H7 (cell line): ENCODE results near the gene SP1. TPM values are rescaled to one million over a fixed set of nuclear protein-coding genes. Genes with fewer than 3 reads are reported as not detected.
A peak's percentile ranks its signal among the peaks of the same experiment; 100 is the strongest.
"Not testable (repeated sequence)": the region's sequence is repeated elsewhere in the genome, so short reads cannot be mapped to it uniquely, and the experiment has no call there.

Source experiments
- DNase-seq: peaks from one replicate; pipeline ENCODE4 v3.0.0; 2012
- H3K27me3 ChIP-seq: 2 replicates; pipeline ENCODE4 v1.6.0; 2011; ENCODE audit warnings: mild to moderate bottlenecking, low read length; ENCODE audit not compliant: control insufficient read depth, insufficient read depth
- H3K36me3 ChIP-seq: replicated peaks from 2 replicates; pipeline ENCODE4 v1.5.1; 2011; ENCODE audit warnings: low read length; ENCODE audit not compliant: control insufficient read depth, insufficient read depth
- H3K4me3 ChIP-seq: 2 replicates; pipeline ENCODE4 v1.5.1; 2011; ENCODE audit warnings: low read depth, mild to moderate bottlenecking, control low read depth, low read length, moderate library complexity; ENCODE audit not compliant: insufficient read depth
- total RNA-seq: library from RNA; depleted of rRNA; stranded (reverse); fragments of >200 nt; shearing (Covaris generic); gene quantifications from 2 replicates; pipeline ENCODE4 v1.2.3, GENCODE V29; 2014

Gene SP1
- total RNA-seq, 1 experiment from 2014 or later, result 46.7 TPM

GRCh38 chr12:53414756-53415417, 34.9 kb downstream of the SP1 start:
- H3K36me3 ChIP-seq, result peaks cover 13% of the 10 kb centered on the region
- no peak overlapping the region for H3K4me3 ChIP-seq
- no peaks in the 10 kb centered on the region for H3K27me3 ChIP-seq
- no peak for DNase-seq

- H3K36me3 ChIP-seq, result peaks cover 10% of the 10 kb centered on the region
- H3K27me3 ChIP-seq, H3K4me3 ChIP-seq, DNase-seq: not testable (repeated sequence)
Measured at GRCh38 chr12:53415752-53416389, 35.9 kb downstream of the SP1 start.

- not testable (repeated sequence) for H3K36me3 ChIP-seq, H3K4me3 ChIP-seq, DNase-seq, H3K27me3 ChIP-seq
Measured at GRCh38 chr12:53417291-53417816, 37.4 kb downstream of the SP1 start.

- DNase-seq, result no peak
- Histone ChIP-seq H3K4me3 (no peak overlapping the region), H3K27me3 (no peaks in the 10 kb centered on the region), H3K36me3 (no peaks in the 10 kb centered on the region)
Measured at GRCh38 chr12:53418221-53418620, 38.2 kb downstream of the SP1 start.

GRCh38 chr12:53419756-53420155, 39.8 kb downstream of the SP1 start:
- DNase-seq, result no peak
- Histone ChIP-seq H3K27me3 (no peaks in the 10 kb centered on the region), H3K4me3 (no peak overlapping the region), H3K36me3 (no peaks in the 10 kb centered on the region)

GRCh38 chr12:53422247-53422646, 42.3 kb downstream of the SP1 start:
- H3K27me3 ChIP-seq, H3K36me3 ChIP-seq, H3K4me3 ChIP-seq, DNase-seq: not testable (repeated sequence)

- DNase-seq, result peak; percentile 54
- Histone ChIP-seq H3K27me3 (no peaks in the 10 kb centered on the region), H3K36me3 (no peaks in the 10 kb centered on the region), H3K4me3 (no peak within 1 kb of the TSS)
Measured at GRCh38 chr12:53423597-53423996, 43.6 kb downstream of the SP1 start, which contains the start of gene AMHR2. TSS of gene AMHR2 (plus strand) at chr12:53423855. CDS start at chr12:53423935, 80 bp downstream.

GRCh38 chr12:53424626-53425514, 44.9 kb downstream of the SP1 start:
- no peaks in the 10 kb centered on the region for H3K27me3 ChIP-seq
- H3K36me3 ChIP-seq, result no peaks in the 10 kb centered on the region
- H3K4me3 ChIP-seq, result no peak overlapping the region
- DNase-seq, result no peak

- Histone ChIP-seq H3K36me3 (no peaks in the 10 kb centered on the region), H3K27me3 (no peaks in the 10 kb centered on the region), H3K4me3 (no peak overlapping the region)
- no peak for DNase-seq
Measured at GRCh38 chr12:53425515-53426150, 45.7 kb downstream of the SP1 start.

GRCh38 chr12:53427905-53428594, 48.1 kb downstream of the SP1 start:
- no peaks in the 10 kb centered on the region for H3K36me3 ChIP-seq
- H3K27me3 ChIP-seq, result no peaks in the 10 kb centered on the region
- H3K4me3 ChIP-seq, result no peak overlapping the region
- no peak for DNase-seq

- no peak overlapping the region for H3K4me3 ChIP-seq
- H3K27me3 ChIP-seq, result no peaks in the 10 kb centered on the region
- DNase-seq, result no peak
- H3K36me3 ChIP-seq, result no peaks in the 10 kb centered on the region
Measured at GRCh38 chr12:53428741-53429140, 48.8 kb downstream of the SP1 start.

GRCh38 chr12:53430116-53430515, 50.1 kb downstream of the SP1 start:
- Histone ChIP-seq H3K36me3 (no peaks in the 10 kb centered on the region), H3K27me3 (no peaks in the 10 kb centered on the region)
- DNase-seq, result no peak

GRCh38 chr12:53431187-53431586, 51.2 kb downstream of the SP1 start:
- DNase-seq, result no peak
- H3K27me3 ChIP-seq, result no peaks in the 10 kb centered on the region
- H3K4me3 ChIP-seq, result no peak overlapping the region
- no peaks in the 10 kb centered on the region for H3K36me3 ChIP-seq

More at GRCh38 chr12:53430116-53430515, 50.1 kb downstream of the SP1 start:
- H3K4me3 ChIP-seq, result no peak overlapping the region

- not testable (repeated sequence) for DNase-seq, H3K36me3 ChIP-seq, H3K4me3 ChIP-seq, H3K27me3 ChIP-seq
Measured at GRCh38 chr12:53435326-53435725, 55.4 kb downstream of the SP1 start.
